Inflammatory macrophage treated with lipopolysaccharide for 4 hours (primary cell): ENCODE results near the gene PHF3.

ENCODE experiments used
- DNase-seq: peaks from one replicate; pipeline ENCODE4 v3.0.0-alpha.2; 2020

PHF3 gene

GRCh38 chr6:63649847-63650265, 14.3 kb downstream of the PHF3 start:
- DNase-seq = peak; percentile 14

DNA sequence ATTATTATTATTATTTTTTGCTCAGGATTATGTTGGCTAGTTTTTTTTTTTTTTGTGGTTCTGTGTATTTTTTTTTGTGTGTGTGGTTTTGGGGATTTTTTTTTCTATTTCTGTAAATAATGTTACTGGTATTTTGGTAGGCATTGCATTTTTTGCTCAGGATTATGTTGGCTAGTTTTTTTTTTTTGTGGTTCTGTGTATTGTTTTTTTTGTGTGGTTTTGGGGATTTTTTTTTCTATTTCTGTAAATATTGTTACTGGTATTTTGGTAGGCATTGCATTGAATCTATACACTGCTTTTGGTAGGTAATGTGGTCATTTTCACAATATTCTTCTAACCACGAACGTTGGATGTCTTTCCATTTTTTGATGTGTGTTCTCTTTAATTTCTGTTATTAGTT, 17.4 kb downstream of the PHF3 start:
- no peak for DNase-seq

DNA sequence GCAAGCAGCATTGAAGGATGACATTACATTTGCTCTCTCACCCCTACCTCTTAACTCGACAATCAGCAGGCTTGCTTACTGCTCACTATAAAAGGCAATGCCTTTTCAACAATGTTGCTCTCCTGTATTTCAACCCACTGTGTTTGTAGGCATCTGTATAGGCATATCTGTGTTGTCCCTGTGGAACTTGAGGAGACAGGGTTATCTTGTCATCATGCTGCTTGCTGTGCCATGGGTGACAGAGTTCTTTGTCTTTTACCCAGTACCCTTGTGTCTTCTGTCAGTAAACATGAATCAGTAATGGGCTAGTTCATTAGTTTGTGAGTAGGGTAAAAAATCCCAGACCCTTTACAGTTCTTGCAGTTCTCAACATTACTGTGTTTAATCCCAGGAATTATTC, 25.2 kb downstream of the PHF3 start:
- DNase-seq = no peak

DNA sequence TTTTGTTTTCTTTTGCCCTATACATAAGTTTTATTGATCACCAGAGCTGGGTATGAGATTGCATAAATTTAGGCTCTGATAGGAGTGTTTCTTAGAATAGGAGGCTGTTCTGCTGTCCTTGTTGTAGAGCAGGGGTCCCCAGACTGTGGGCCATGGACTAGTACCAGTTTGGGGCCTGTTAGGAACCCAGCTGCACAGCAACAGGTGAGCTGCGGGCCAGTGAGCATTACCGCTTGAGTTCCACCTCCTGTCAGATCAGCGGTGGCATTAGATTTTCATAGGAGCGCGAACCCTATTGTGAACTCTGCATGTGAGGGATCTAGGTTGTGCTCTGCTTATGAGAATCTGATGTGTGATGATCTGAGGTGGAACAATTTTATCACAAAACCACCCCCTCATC, 26.2 kb downstream of the PHF3 start:
- no peak for DNase-seq

- DNase-seq = no peak
Measured at GRCh38 chr6:63663147-63663955, 27.7 kb downstream of the PHF3 start.

GRCh38 chr6:63663956-63664281, 28.3 kb downstream of the PHF3 start:
- no peak for DNase-seq

DNA sequence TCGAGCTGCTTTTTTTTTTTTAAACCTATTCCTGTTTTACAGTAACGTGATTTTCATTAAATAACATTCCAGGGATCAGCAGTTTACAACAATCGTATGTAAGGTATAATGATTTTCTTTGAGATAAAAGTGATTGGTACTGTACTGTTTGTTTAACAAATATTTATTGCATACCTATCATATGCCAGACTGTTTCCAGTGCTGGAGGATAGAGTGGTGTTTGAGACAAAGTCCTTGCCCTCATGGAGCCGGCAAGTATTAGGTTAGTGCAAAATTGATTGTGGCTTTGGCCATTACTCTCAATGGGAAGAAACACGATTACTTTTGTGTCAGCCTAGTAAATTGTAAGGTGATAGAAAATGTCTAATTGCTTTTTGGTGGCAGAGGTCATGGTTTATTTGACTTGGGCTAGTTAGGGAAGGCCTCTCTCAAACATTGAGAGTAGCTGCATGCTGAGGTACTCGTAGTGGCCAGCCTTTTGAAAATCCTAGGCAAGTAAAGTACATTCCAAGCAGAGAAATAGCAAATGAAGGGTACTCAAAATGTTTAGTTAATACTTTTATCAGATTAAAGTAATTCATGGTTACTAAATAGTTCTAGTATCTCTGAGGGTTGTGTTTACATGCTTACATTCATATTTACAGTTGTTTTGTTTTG, 35.6 kb downstream of the PHF3 start:
- DNase-seq = no peak

DNA sequence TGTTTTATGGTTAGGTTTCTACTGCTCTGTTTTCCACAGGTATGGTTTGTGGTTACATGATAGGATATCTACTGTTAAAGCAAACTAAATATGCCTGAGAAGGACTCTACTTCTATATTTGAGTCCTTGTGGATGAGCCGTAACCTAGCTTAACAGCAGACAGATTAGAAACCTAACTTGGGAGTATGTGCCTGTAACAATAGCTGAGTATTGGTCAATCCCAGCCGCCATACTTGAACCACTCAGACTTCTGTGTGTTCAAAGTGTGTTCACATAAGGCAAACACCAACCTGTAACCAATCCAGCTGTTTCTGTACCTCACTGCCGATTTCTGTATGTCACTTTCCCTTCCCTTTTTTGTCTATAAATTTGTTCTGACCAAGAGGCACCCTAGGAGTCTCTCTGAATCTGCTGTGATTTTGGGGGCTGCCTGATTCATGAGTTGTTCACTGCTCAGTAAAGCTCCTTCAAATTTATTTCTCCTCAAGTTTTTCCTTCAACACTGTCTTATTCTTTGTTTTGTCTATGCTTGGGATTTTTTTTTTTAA, 37.1 kb downstream of the PHF3 start:
- no peak for DNase-seq

GRCh38 chr6:63673692-63674091, 38.1 kb downstream of the PHF3 start:
- DNase-seq = no peak

DNA sequence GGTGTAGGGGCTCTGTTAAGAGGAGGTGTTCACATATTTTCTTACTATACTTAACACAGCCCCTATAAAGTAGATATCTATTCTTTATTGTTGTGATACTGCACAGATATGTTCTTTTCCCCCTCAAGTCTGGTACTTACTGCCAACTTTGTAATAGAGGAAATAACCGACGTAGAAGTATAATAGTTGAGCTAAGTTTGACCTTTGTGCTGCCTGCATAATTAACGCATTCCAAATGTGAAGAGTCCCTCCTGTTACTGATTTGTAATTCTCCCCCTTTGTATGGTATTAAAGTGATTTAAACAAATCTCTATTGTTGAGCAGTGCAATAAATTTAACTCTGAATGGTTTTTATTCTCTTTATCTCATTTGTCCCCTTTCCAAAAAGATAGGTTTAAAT, 39.0 kb downstream of the PHF3 start:
- no peak for DNase-seq

GRCh38 chr6:63675138-63675537, 39.5 kb downstream of the PHF3 start:
- DNase-seq = no peak

- DNase-seq = no peak
Measured at GRCh38 chr6:63676412-63677114, 41.0 kb downstream of the PHF3 start.

GRCh38 chr6:63677282-63677681, 41.7 kb downstream of the PHF3 start:
- peak; percentile 17 for DNase-seq

DNA sequence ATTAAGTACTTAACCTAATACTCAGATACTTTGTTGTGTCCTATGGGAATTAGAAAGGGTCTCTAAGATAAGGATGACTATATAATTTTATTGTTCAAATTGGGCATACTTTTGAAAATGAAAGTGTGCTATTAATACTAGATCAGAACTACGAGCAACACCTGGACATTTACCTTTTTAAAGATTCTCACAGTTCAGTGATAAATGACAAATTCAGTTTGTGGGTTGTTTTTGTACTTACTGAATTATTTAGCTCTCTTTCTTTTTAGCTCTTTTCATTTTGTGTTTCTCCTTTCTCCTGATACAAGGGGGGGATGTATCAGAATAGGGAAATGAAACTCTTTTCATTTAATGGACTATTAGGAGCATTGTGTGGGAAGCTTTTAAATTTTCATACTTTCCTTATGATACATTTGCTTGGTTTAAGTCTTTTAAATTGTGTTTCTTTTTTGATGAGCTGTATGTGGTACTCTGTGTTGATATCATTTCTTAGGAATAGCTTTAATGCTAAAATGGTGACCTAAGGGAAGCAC, 47.5 kb downstream of the PHF3 start:
- peak; percentile 52 for DNase-seq

DNA sequence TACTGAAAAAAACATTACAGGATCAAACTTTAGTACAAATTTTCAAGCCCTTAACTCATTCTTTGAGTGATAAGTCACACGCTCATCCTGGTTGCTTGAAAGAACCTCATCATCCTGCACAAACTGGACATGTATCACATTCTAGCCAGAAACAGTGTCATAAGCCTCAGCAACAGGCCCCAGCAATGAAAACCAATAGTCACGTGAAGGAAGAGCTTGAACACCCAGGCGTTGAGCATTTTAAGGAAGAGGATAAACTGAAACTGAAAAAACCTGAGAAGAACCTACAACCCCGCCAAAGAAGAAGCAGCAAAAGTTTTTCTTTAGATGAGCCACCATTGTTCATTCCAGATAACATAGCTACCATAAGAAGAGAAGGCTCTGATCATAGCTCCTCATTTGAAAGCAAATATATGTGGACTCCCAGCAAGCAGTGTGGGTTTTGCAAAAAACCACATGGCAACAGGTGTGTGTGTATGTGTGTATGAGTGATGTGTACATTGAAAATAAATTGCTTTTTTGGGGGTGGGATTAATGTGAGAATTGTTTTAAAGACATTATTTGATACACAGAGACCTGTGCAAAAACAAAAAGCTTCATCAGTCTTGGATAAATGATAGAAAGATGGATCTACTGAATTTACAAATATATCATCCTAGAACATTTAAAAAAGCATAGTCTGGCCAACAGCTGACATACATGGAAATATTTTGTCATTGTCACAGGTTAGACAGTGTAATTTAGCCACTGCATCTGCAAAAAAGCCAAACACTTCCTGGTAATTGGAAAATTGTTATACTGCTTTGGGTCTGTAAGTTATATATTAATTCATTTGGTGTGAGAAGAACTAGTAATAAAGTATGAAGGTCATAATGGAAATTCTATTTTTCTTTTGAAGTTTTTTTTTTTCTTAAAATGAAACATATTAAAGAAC, 50.1 kb downstream of the PHF3 start:
- DNase-seq = peak; percentile 80

DNA sequence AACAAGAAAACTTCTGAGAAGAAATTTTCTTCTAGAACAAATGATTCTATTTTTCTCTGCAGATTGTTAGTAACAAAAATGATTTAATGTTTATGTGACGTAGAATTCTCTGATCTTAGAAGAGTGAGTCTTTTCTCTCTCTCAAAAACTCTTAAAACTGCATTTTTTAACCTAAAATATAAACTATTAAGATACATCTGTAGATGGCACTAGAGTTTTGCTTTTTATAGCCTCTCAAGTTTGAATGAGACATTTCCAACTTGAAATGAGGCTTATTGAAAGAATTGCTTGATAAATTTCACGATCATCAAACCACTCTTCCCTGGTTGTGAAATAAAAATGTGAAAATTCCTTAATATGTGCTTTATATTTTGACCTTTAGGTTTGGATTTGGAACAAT, 53.8 kb downstream of the PHF3 start:
- no peak for DNase-seq

GRCh38 chr6:63690221-63690620, 54.6 kb downstream of the PHF3 start:
- DNase-seq = peak; percentile 57

DNA sequence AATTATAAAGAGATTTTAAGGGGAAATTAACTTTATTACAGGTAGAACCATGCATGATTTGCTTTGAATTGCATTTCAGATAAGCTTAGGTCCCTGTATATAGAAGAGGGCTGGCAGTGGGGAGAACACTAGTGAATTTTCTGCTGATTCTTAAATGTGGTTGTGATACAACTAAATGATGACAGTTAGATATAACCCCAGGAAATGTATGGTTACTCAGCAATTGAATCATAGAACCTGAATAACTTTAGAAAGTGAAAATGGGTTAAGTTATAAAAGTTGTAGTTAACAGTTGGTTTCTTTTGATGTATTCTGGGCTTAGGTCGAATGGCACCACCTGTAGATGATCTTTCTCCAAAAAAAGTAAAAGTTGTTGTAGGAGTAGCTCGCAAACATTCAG, 70.1 kb downstream of the PHF3 start:
- DNase-seq = no peak

GRCh38 chr6:63706630-63707029, 71.0 kb downstream of the PHF3 start:
- DNase-seq = no peak

- no peak for DNase-seq
Measured at GRCh38 chr6:63708631-63709030, 73.0 kb downstream of the PHF3 start.

GRCh38 chr6:63709148-63709547, 73.5 kb downstream of the PHF3 start:
- no peak for DNase-seq

- DNase-seq = no peak
Measured at GRCh38 chr6:63713332-63713731, 77.7 kb downstream of the PHF3 start.
